ENCODE data around the gene ZNF558.

DNA sequence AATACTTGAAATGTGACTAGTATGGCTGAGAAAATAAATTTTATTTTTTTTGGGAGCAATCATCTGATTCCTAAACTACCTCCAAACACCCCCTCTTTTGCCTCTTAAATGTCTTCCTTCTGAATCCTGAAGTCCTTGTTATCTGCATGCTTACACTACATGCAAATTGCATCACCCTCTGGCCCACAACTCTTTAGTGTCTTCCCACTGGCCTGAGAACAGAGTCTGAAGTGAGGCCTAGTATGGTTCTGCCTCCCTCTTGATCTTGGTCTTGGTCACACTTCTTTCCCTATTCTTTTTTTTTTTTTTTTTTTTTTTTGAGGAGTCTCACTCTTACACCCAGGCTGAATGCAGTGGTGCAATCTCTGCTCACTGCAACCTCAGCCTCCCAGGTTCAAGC, 4.8 kb downstream of the ZNF558 start:
- no peak for TF ChIP-seq POLR2A (IDR thresholded peaks at IDR 0.05)
- TF ChIP-seq, protein P1, sequence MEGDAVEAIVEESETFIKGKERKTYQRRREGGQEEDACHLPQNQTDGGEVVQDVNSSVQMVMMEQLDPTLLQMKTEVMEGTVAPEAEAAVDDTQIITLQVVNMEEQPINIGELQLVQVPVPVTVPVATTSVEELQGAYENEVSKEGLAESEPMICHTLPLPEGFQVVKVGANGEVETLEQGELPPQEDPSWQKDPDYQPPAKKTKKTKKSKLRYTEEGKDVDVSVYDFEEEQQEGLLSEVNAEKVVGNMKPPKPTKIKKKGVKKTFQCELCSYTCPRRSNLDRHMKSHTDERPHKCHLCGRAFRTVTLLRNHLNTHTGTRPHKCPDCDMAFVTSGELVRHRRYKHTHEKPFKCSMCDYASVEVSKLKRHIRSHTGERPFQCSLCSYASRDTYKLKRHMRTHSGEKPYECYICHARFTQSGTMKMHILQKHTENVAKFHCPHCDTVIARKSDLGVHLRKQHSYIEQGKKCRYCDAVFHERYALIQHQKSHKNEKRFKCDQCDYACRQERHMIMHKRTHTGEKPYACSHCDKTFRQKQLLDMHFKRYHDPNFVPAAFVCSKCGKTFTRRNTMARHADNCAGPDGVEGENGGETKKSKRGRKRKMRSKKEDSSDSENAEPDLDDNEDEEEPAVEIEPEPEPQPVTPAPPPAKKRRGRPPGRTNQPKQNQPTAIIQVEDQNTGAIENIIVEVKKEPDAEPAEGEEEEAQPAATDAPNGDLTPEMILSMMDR (IDR thresholded peaks at IDR 0.05), result no peak

Data from tibial nerve (tissue), 3 donors.